ENCODE results near the gene C12orf75.
"Not testable (repeated sequence)": the region's sequence is repeated elsewhere in the genome, so short reads cannot be mapped to it uniquely, and the experiment has no call there.

C12orf75 gene

DNA sequence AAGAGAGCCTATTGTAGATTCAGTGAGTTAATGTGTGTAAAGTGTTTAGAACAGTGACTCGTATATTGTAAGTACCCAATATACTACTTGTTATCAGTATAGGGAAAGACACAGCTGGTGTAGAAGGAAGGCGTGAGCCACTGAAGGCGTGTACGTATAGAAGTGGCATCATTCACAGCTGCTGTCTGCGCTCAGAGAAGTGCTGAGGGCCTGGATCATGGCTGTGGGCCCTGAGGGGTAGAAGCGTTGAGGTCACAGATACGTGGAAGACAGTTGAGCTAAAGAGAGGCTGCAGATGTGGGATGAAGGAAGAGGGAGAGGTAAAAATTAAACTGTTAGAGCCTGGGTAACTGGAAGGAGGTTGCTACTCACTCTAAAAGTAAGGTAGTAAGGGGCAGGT, 5.9 kb downstream of the C12orf75 start:
- DNase-seq = no peak

DNA sequence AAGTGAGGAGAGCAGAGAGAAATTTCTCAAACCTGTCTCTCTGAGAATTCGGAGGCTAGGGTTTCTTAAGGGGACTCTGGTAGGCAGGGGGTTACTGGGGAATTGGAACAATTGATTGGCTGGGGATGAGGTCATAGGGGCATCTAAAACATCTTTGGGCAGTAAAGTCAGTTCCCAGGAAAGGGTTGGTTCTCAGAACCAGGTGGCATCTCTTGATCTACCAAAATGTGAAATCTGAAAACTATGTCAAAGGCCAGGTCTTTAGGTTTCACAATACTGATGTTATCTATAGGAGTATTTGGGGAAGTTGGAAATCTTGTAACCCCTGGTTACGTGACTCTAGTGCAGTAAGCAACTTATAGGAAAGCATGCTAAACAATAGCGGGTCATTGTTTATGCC, 6.9 kb downstream of the C12orf75 start:
- DNase-seq = no peak

DNA sequence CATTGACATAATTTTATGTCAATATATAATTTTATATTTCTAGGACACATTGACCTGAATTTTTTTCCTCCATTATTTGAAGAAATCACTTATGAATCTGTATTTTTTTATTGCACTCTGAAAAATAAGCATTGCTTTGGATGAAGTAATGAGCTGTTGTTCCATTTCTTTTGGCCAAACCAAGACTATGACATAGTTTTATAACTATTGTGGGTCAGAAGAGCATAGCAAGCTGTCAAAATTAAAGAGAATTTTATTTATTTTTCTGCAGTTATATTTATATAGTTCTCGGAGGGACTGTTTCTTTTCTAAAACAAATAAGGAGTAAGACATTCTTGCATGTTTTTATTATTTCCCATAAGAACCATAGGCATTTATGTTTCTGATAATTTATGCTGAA, 8.5 kb downstream of the C12orf75 start:
- DNase-seq = no peak

DNA sequence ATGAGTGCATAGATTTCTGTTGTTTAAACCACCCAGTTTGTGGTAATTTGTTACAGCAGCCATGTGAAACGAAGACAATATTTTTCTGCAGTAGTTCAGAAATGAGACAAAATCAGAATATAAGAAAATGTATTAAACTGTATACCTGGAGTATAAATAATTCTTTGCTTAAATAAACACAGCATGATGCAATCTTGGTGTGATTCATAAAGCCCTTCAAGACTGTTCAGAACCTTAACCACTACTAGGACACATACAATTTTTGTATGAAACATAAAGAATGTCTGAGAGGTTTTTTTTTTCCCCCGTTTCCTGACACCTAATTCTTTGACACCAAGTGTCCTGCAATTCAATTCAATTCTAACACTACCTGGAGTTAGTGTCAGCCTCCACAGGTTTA, 10.5 kb downstream of the C12orf75 start:
- DNase-seq = no peak

DNA sequence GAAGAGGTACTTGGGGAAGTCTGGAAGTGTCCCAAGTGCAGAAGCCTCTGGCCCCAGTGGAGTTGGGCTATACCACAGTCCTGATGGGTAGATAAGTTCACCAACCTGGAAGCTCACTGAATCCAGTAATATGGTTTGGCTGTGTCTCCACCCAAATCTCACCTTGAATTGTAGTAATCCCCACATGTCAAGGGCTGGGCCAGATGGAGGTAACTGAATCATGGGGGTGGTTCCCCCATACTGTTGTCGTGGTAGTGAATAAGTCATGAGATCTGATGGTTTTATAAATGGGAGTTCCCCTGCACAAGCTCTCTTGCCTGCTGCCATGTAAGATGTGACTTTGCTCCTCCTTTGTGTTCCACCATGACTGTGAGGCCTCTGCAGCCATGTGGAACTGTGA, 11.1 kb downstream of the C12orf75 start:
- DNase-seq = not testable (repeated sequence)

DNA sequence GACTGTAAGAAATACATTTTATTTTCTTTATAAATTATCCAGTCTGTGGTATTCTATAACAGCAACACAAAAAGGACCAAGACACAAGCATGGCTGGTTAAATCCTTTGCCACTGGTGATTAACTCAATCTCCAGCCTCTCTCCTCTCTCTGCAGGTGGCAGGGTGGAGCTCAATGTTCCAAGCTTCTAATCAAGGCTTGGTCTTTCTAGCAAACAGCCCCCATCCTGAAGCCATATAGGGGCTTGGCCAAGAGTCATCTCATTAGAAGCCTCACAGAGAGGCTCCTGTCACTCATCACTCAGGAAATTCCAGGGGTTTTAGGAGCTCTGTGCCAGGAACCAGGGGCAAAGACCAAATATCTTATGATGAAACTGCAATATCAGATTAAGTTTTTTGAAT, 12.0 kb downstream of the C12orf75 start:
- DNase-seq = no peak

DNA sequence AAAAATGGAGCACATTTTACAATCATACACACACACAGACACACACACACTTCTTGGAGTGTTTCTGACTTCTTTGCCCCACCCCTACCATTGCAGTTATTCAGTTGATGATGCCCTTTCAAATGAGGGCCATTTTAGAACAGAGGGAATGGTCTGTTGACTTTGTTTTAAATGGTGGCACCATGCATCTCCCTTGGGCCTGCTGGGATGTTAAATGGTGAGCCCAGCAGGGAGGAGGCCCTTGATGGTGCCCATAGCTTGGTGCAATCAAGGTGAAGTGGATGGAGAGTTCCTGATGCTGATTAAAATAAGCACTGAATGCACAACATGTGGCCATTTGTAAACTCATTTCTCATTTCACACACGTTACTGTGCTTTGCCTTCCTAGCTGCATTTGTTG, 13.3 kb downstream of the C12orf75 start:
- no peak for DNase-seq

DNA sequence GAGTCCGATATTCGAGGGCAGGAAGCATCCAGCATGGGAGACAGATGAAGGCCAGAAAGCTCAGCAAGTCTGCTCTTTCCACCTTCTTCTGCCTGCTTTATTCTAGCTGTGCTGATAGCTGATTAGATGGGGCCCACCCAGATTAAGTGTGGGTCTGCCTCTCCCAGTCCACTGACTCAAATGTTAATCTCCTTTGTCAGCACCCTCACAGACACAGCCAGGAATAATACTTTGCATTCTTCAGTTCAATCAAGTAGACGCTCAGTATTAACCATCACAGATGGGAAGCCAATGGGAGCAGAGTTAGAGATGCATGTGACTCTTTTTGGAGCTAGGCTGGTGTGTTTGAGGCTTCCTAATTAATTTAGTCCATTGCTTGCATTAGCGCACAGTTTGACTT, 17.0 kb downstream of the C12orf75 start:
- DNase-seq = no peak

DNA sequence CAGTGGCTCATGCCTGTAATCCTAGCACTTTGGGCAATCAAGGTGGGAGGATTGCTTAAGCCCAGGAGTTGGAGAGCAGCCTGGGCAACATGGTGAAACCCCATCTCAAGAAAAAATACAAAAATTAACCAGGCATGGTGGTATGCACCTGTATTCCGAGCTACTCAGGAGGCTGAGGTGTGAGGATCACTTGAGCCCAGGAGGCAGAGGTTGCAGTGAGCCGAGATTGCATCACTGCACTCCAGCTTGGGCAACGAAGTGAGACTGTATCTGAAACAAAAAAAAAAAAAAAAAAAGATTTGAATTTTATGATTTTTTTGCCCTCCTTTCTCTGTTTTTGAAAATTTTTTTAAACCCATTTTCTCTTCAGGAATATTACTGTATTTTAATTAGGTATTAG, 17.7 kb downstream of the C12orf75 start:
- DNase-seq = no peak

DNA sequence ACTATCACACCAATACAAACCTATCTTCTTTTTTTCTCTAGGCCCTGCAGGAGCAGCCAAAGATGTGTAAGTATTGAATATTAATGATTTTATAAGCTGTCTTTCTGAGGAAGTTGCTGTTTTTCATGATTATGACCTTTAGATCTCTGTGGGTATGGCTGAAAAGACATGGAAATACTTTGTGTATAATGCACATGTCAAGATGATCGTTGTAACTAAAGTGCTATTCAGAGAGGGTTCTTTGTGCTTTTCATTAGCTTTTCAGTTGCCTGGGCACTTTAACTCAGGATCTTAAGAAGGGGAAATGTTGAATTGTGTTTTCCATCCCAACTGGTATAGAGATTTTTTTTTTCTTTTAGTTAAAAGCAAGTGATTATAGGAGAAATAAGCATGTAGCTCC, 18.1 kb downstream of the C12orf75 start:
- DNase-seq = no peak

DNA sequence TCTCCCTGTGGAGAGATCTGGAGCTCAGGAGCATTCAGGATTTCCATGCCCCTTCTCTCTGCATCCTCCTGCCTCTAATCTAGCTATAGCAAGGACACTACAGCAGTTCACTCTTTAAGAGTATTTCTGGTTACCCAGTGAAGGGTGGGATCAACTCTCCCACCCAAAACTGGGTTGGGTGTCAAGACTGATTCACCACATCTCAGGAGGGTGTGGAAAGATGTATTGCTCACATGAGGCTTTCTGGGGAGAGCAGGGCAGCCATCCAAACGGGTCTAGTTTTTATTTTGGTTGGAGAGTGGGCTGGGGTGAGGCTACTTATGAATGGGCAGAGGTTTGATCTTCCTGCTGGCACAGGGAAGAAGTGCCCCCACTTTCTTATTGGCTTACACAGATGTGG, 18.6 kb downstream of the C12orf75 start:
- DNase-seq = no peak

DNA sequence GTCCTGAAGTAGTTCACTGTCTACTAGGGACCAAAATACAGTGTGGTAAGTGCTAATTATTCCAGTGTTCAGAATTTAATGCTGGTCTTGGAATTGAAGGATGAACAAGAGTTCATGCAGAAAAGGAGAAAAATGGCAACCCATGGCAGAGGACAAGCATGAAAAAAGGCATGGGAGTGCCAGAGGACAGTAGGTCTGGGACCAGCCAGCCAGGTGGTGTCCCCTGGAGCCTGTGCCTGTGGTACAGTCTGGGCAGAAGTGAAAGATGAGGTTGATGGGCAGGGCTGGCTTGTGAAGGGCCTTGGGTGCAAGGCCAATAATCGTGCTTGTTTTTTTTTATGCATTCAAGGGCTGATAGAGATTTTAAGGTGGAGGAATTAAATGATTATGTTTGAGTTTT, 21.0 kb downstream of the C12orf75 start:
- no peak for DNase-seq

DNA sequence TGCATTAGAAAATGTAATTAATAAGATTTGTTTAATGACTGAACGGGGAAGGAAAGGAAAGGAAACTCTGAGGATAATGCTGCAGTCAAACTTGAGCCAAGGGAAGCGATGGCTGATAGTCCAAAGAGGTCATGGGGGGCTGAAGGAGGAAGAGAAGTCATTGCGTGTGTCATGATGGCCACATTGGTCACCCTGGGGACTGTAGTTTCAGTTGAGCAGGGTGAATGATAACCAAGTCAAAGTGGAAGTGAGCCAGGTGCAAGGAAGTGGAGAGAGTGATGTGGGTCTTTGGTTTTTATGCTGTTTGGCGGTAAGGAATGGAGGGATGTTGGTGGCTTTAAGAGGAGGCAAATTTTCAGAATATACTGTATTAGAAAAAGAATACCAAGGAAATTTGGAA, 21.6 kb downstream of the C12orf75 start:
- DNase-seq = no peak

DNA sequence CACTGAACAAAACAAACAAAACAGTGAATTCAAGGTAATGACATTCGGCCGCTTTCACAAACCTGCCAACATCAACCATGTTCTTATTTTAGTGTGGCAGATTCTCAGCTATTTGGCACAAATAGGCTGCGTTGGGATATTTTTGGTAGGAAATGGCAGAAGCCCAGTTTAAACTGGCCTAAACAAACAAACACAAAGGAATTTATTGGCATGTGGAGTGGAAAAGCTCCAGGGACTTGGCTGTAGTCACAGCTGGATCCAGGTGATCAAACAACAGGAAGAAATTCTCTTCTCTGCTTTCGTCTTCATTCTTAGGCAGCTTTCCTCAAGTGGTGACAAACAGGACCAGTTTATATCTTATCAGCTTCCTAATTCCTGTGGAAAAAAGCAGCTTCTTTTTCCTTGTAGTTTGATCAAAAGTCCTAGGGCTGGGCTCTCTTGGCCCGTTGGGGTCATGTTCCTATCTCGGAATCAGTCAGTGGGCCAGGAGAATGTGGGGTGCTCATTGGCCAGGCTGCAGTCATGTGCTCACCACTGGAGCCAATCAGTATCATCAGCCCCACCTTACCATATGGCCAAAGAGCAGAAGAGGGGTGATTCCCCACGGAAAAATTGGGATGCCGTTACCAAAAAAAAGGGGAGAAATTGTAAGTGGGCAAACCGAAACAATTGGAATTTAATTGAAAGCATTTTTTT, 22.6 kb downstream of the C12orf75 start:
- DNase-seq = no peak

DNA sequence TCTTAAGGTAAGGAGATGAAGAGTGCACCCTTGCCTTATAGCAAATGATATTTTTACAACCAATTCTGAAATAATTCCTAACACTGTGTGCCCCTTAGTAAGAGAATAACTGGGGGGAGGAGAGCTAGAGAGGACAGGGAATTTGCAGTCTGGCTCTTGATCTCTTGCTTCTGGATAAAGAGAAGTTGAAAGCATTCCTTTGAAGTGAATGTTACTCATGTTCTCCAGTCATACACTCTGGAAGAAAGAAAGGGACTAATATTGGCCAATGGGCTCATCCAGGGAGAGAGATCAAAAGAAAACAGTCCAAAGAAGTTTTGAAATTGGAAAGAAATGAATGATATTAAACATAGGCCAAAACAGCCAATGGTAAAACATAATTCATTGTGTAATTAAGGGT, 25.3 kb downstream of the C12orf75 start:
- no peak for DNase-seq

DNA sequence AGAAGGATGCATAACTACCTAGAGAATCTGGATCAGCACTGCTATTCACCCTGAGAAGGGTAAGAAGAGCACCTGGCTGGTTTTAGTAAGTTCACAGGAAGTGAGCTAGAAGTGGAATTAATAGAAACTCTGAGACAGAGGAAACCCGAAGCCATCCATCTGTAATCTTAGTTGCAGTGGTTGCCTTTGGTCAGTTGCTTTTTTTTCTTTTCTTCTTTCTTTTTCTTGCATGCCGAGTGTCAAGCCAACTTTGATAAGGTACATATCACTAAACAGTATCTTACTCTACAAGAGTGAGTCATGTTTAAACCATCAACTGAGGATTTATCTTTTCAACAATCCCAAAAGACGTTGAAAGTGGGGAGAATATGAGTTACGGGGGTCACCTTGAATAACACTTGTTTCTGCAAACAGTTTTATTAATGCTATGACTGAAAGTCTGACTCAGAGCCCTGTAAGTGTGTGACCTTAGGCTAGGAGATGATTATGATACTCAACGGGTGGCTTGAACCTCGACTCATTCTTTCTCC, 26.7 kb downstream of the C12orf75 start:
- DNase-seq = no peak

DNA sequence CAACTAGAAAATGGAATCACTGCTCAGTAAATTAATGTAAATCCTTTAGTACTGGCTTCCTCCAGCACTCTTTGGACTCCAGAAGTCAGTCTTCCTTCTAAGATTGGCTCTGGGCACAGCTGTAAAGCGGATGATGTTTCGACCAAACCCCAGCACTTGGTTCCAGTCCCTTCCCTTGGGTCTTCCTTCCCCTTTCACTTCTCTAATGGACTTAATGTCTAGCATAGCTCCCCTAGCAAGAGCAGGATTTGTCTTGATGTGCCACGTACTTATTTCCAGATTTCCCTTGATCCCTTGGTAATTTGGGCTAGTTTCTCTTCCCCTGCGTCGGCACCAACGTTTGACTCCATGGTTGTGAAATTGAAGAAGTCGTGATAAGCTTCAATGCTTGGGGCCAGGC, 28.3 kb downstream of the C12orf75 start:
- DNase-seq = no peak

DNA sequence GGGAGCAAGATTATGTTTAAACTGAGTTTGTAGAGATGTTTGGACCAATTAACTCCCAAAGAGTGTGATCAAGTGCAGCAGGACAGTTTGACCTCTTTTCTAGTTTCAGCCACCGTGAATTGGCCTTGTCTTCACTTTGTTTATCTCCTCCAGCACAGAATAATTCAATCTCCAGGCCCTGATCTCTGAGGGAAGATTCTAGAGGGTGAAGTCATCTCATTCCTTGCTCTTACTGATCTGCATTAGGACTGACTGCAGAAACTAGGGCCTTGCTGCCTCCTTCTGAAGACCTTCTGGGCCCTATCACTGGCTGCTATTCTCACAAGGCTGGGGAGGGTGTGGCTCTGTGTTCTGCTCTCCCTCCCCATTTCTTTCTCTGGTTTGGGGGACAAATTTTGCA, 29.4 kb downstream of the C12orf75 start:
- DNase-seq = no peak

DNA sequence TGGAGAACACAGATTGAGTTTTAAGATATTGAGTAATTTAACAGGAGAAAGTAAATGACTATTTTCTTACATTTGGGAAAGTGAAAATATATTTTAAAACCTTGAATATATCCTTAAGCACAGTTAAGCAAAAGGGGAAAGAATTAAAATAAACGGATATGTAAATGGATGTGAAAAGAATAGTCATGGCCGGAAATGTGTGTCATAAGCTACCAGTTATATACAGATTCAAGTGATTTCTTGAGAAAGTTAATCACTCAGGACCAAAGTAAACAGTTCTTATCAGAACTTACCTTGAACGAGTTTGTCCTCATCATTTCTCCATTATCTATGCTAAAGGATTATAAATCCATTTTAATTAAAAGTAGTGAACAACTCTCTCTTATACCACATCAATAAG, 33.4 kb downstream of the C12orf75 start:
- no peak for DNase-seq

DNA sequence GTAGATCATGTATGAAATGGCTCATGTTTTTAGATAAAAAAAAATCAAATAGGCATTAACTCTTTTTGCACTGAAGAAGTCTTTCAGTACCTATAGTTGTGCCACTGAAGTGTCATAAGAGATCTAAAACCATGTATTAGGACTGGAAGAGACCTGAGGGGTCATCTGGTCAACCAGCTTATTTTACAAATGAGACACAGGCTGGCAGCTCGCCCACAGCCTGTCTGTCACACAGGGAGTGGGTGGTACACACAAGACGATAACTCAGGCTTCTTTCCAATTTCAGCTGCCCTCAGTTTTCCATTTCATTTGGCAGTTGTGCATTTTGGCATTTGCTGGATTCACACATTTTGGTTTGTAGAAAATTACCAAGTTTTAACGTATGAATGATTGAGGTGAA, 34.7 kb downstream of the C12orf75 start:
- DNase-seq = no peak

DNA sequence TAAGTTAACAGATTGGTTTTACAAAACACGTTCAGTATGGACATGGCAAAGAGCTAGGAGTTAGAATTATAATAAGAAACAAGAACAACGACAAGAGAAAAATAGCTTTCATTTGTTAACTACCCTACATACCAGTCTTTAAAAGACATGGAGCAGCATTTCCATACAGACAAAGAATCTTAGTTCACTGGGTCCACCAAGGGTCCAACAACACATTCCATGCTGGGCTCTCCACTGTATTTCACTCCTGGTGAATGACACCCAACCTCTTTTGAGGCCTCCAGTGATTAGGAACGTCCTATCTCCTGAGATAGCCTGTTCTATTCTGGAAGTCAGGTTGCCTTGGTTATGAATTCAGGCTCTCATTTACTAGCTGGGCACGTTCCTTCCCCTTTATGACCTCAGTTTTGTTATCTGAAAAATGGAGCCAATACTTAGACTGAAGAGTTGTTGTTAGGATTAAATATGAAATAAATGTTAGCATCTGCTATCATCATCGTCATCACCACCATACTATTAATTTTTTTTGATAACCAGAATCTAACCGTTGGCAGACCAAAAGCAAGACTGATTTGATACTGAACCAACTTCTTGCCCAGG, 37.7 kb downstream of the C12orf75 start:
- no peak for DNase-seq

DNA sequence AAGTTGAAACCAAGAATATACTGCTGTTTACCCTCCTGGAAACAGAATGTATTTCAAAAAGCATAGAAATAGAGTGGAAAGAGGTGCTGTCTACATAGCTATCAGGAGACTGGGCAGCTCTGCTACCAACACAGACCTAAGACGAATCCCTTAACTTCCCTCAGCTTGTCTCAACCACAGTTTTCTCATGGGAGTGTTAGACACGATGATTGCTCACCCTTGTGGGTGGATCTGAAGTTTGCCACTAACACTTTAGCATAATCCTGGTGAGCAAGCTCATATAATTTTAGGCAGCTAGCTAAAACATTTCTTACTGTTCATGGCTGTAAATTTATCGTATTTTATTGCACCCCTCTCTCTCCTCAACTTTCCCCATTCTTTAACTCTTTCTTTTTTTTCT, 38.5 kb downstream of the C12orf75 start:
- DNase-seq = no peak

DNA sequence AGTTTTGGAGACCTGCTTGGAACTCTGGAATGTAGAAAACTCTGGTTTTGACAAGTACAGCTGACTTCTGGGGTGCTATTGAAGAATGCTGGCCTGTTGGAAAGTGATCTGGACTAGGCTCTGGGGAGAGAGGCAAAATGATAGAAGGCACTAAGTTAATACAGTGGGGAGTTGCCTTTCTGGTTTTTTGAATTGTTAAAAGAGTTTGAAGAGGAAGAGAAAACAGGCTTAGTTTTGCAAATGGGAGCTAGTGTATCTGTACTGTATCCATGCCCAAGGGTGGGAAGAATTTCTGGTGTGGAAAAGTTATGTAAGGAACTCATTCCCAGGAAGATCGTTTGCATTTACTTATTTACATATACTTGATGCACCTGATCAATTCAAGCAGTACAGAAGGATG, 43.8 kb downstream of the C12orf75 start:
- DNase-seq = no peak

DNA sequence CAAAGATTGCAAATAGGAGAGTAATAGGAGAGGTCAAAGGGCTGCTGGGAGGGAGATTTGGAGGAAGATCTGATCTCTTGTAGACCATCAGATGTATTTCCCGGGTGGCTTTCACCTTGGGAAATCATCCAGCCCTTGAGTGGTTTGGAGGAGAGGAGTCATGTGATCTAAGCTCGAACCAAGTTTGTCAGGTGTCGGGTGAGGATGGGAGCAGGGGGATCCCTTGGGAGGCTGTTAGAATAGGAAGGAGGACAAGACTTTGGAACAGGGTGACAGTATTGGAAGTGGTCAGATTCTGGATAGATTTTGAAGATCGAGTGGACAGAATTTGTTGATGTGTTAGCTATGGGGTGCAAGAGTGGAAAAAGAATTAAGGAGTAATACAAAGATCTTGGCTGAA, 46.6 kb downstream of the C12orf75 start:
- no peak for DNase-seq

DNA sequence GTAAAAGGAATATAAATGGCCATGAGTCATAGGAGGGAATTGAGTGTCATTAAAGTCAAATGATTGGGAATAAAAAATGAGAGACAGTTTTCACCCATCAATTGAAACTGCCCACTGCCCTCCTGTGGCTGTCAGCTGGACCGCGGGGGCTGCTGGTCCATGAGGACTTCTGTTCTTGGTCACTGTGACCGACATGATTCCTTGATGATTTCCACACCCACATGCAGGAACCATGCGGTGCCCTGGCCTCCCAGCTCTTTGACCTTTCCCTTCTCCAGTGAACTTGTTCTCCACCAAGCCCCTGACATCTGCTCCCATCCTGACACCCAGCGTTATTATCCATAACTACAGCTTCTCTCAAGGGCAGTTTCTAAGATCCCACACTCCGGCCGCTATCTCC, 48.4 kb downstream of the C12orf75 start:
- DNase-seq = no peak
